Common myeloid progenitor, CD34-positive (primary cell): ENCODE measurements around the gene SHH.

Experiments used
- CTCF ChIA-PET: fragments of 350-600 bp; sonication (Branson Sonifier 250); formaldehyde crosslinking; loops from one replicate; lab custom pipeline; 2021; ENCODE audit warnings: antibody characterized with exemption; lab: Charles Lee
- POLR2A ChIA-PET: fragments of 350-600 bp; sonication (Branson Sonifier 250); formaldehyde crosslinking; loops from one replicate; lab custom pipeline; 2021; ENCODE audit warnings: antibody characterized with exemption; lab: Charles Lee
- DNase-seq, 3 donors: peaks; one replicate each; pipeline versions ENCODE4 v3.0.0 to v3.0.0-alpha.2; 2013
- H3K27ac ChIP-seq, 2 experiments: 1 replicate in 1 of 2; 2 replicates in 1 of 2; pipeline ENCODE4 v1.7.0; 2013; ENCODE audit warnings: inconsistent platforms in 2 of 2, low read length in 2 of 2, mild to moderate bottlenecking in 2 of 2, low read depth in 1 of 2, moderate library complexity in 1 of 2; ENCODE audit not compliant: severe bottlenecking in 2 of 2, insufficient read depth in 1 of 2, poor library complexity in 1 of 2
- H3K27me3 ChIP-seq, 5 experiments: replicated peaks in 2 of 5; 1 replicate in 3 of 5; 2 replicates in 2 of 5; pipeline versions ENCODE4 v1.6.1 to v1.7.0; 2013; ENCODE audit warnings: low read length in 4 of 5, mild to moderate bottlenecking in 2 of 5, moderate library complexity in 2 of 5, inconsistent platforms in 1 of 5; ENCODE audit not compliant: insufficient read depth in 5 of 5, control insufficient read depth in 4 of 5
- H3K36me3 ChIP-seq, 4 experiments: 1 replicate in 2 of 4; 2 replicates in 2 of 4; pipeline versions ENCODE4 v1.6.1 to v1.7.0; 2013; ENCODE audit warnings: low read length in 3 of 4, control low read depth in 1 of 4, mild to moderate bottlenecking in 1 of 4; ENCODE audit not compliant: control insufficient read depth in 4 of 4, insufficient read depth in 4 of 4
- H3K4me1 ChIP-seq, 4 experiments: 1 replicate in 3 of 4; 2 replicates in 1 of 4; pipeline versions ENCODE4 v1.6.1 to v1.7.1; 2013; ENCODE audit warnings: low read length in 3 of 4, mild to moderate bottlenecking in 3 of 4, control low read depth in 1 of 4, inconsistent platforms in 1 of 4, moderate library complexity in 1 of 4; ENCODE audit not compliant: control insufficient read depth in 4 of 4, insufficient read depth in 4 of 4; ENCODE audit errors: control extremely low read depth in 1 of 4
- H3K4me3 ChIP-seq, 7 experiments: 1 replicate in 4 of 7; 2 replicates in 3 of 7; pipeline versions ENCODE4 v1.5.1 to v1.7.0; 2013; ENCODE audit warnings: mild to moderate bottlenecking in 7 of 7, low read length in 6 of 7, moderate library complexity in 6 of 7, inconsistent platforms in 2 of 7, low read depth in 2 of 7, control low read depth in 1 of 7; ENCODE audit not compliant: insufficient read depth in 4 of 7, control insufficient read depth in 1 of 7; ENCODE audit errors: extremely low read depth in 1 of 7
- H3K9me3 ChIP-seq, 5 experiments: 1 replicate in 4 of 5; 2 replicates in 1 of 5; pipeline versions ENCODE4 v1.6.1 to v1.7.1; 2013; ENCODE audit warnings: low read length in 4 of 5, mild to moderate bottlenecking in 2 of 5, inconsistent platforms in 1 of 5, low read depth in 1 of 5, moderate library complexity in 1 of 5; ENCODE audit not compliant: control insufficient read depth in 4 of 5, insufficient read depth in 2 of 5; ENCODE audit errors: control extremely low read depth in 1 of 5
- WGBS: methylation state at CpG from one replicate; pipeline ENCODE4 v1.1.5; 2013; ENCODE audit not compliant: insufficient coverage; 5-methylcytosine and 5-hydroxymethylcytosine counted together

SHH gene

GRCh38 chr7:155830961-155831806 is 18.9 kb upstream of the SHH start:
- ChIA-PET CTCF (no interaction called here), POLR2A (no interaction called here)
- H3K9me3 ChIP-seq: no peaks in the 10 kb centered on the region
- 91% methylated on average over 44 of the region's 46 CpGs for WGBS
- H3K36me3 ChIP-seq: no peaks in the 10 kb centered on the region
- H3K4me3 ChIP-seq: no peak overlapping the region
- no peak overlapping the region for H3K27ac ChIP-seq
- DNase-seq: no peak
- H3K4me1 ChIP-seq: no peaks in the 10 kb centered on the region
- peaks cover 0 to 22% (median 8%) of the 10 kb centered on the region in 5 experiments for H3K27me3 ChIP-seq

GRCh38 chr7:155829796-155830470 is 17.7 kb upstream of the SHH start:
- H3K4me3 ChIP-seq: no peak overlapping the region
- 81% methylated on average over 9 of the region's 17 CpGs for WGBS
- no peaks in the 10 kb centered on the region for H3K36me3 ChIP-seq
- peaks cover 0 to 30% (median 10%) of the 10 kb centered on the region in 5 experiments for H3K27me3 ChIP-seq
- H3K4me1 ChIP-seq: no peaks in the 10 kb centered on the region
- ChIA-PET POLR2A (no interaction called here), CTCF (no interaction called here)
- H3K9me3 ChIP-seq: no peaks in the 10 kb centered on the region
- H3K27ac ChIP-seq: no peak overlapping the region
- DNase-seq: no peak

- H3K27me3 ChIP-seq: peaks cover 0 to 44% (median 12%) of the 10 kb centered on the region in 5 experiments
Observed at GRCh38 chr7:155825336-155825735, 13.1 kb upstream of the SHH start.

GRCh38 chr7:155824227-155824886 is 12.1 kb upstream of the SHH start:
- Histone ChIP-seq H3K27ac (no peak overlapping the region), H3K9me3 (no peaks in the 10 kb centered on the region), H3K4me1 (no peaks in the 10 kb centered on the region), H3K36me3 (no peaks in the 10 kb centered on the region), H3K27me3 (peaks cover 0 to 48% (median 12%) of the 10 kb centered on the region in 5 experiments), H3K4me3 (no peak overlapping the region)
- WGBS: 96% methylated on average over 14 of the region's 17 CpGs
- ChIA-PET CTCF (no interaction called here), POLR2A (no interaction called here)
- no peak for DNase-seq

More at GRCh38 chr7:155825336-155825735, 13.1 kb upstream of the SHH start:
- ChIA-PET CTCF (no interaction called here), POLR2A (no interaction called here)
- DNase-seq: no peak
- no peaks in the 10 kb centered on the region for H3K36me3 ChIP-seq
- H3K4me3 ChIP-seq: no peak overlapping the region
- 55% methylated on average over 3 of the region's 3 CpGs for WGBS
- no peaks in the 10 kb centered on the region for H3K4me1 ChIP-seq
- no peaks in the 10 kb centered on the region for H3K9me3 ChIP-seq
- no peak overlapping the region for H3K27ac ChIP-seq

- Histone ChIP-seq H3K27me3 (peaks cover 0 to 56% (median 8%) of the 10 kb centered on the region in 5 experiments), H3K4me1 (no peaks in the 10 kb centered on the region), H3K27ac (no peak overlapping the region), H3K36me3 (no peaks in the 10 kb centered on the region), H3K9me3 (no peaks in the 10 kb centered on the region), H3K4me3 (no peak overlapping the region)
- WGBS: 92% methylated on average over 11 of the region's 11 CpGs
- POLR2A ChIA-PET: no interaction called here
- CTCF ChIA-PET: interaction anchor here (0.6 to 1.2 kb wide), 2 partner anchors 16 to 1327 kb away, joined by 3 to 4 read pairs; no protein-coding TSS in a partner anchor
- no peak for DNase-seq
Observed at GRCh38 chr7:155821851-155822250, 9.6 kb upstream of the SHH start.

GRCh38 chr7:155820788-155821187 is 8.5 kb upstream of the SHH start:
- POLR2A ChIA-PET: no interaction called here
- Histone ChIP-seq H3K36me3 (no peaks in the 10 kb centered on the region), H3K27me3 (peaks cover 0 to 66% (median 15%) of the 10 kb centered on the region in 5 experiments), H3K9me3 (no peaks in the 10 kb centered on the region), H3K4me3 (no peak overlapping the region), H3K4me1 (no peaks in the 10 kb centered on the region), H3K27ac (no peak overlapping the region)
- CTCF ChIA-PET: interaction anchor here (1.0 to 1.2 kb wide), 2 partner anchors 9 to 652 kb away, joined by 3 read pairs; partner anchors contain the start of gene SHH
- WGBS: 83% methylated on average over 13 of the region's 13 CpGs
- DNase-seq: no peak
